ENCODE measurements around the gene ZDHHC3.

ZDHHC3 gene

GRCh38 chr3:44910693-44911092, 65.3 kb downstream of the ZDHHC3 start:
- no peak for TF ChIP-seq TAF1 (IDR thresholded peaks at IDR 0.05; ENCODE audit: borderline replicate concordance, insufficient read depth, low read length)
- no peak for TF ChIP-seq FOXP2 (optimal IDR thresholded peaks at IDR 0.05; ENCODE audit: borderline replicate concordance, extremely low read depth, extremely low read length, insufficient read depth)
- TF ChIP-seq POLR2AphosphoS5 (IDR thresholded peaks at IDR 0.05; ENCODE audit: low read depth, low read length), result no peak
- TF ChIP-seq, protein P1, sequence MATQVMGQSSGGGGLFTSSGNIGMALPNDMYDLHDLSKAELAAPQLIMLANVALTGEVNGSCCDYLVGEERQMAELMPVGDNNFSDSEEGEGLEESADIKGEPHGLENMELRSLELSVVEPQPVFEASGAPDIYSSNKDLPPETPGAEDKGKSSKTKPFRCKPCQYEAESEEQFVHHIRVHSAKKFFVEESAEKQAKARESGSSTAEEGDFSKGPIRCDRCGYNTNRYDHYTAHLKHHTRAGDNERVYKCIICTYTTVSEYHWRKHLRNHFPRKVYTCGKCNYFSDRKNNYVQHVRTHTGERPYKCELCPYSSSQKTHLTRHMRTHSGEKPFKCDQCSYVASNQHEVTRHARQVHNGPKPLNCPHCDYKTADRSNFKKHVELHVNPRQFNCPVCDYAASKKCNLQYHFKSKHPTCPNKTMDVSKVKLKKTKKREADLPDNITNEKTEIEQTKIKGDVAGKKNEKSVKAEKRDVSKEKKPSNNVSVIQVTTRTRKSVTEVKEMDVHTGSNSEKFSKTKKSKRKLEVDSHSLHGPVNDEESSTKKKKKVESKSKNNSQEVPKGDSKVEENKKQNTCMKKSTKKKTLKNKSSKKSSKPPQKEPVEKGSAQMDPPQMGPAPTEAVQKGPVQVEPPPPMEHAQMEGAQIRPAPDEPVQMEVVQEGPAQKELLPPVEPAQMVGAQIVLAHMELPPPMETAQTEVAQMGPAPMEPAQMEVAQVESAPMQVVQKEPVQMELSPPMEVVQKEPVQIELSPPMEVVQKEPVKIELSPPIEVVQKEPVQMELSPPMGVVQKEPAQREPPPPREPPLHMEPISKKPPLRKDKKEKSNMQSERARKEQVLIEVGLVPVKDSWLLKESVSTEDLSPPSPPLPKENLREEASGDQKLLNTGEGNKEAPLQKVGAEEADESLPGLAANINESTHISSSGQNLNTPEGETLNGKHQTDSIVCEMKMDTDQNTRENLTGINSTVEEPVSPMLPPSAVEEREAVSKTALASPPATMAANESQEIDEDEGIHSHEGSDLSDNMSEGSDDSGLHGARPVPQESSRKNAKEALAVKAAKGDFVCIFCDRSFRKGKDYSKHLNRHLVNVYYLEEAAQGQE (IDR thresholded peaks at IDR 0.05; ENCODE audit: insufficient read depth in 1 of 2, low read depth in 2 of 2, low read length in 2 of 2), result no peak
- no peak for TF ChIP-seq SIN3A (IDR thresholded peaks at IDR 0.05; ENCODE audit: borderline replicate concordance, insufficient read depth, low read length)

- TF ChIP-seq, protein P1 (IDR thresholded peaks at IDR 0.05; ENCODE audit: insufficient read depth in 1 of 2, low read depth in 2 of 2, low read length in 2 of 2), result no peak
- TF ChIP-seq TAF1 (IDR thresholded peaks at IDR 0.05; ENCODE audit: borderline replicate concordance, insufficient read depth, low read length), result no peak
- no peak for TF ChIP-seq FOXP2 (optimal IDR thresholded peaks at IDR 0.05; ENCODE audit: borderline replicate concordance, extremely low read depth, extremely low read length, insufficient read depth)
- no peak for TF ChIP-seq SIN3A (IDR thresholded peaks at IDR 0.05; ENCODE audit: borderline replicate concordance, insufficient read depth, low read length)
- no peak for TF ChIP-seq POLR2AphosphoS5 (IDR thresholded peaks at IDR 0.05; ENCODE audit: low read depth, low read length)
Measured at GRCh38 chr3:44909063-44909462, 66.9 kb downstream of the ZDHHC3 start.

DNA sequence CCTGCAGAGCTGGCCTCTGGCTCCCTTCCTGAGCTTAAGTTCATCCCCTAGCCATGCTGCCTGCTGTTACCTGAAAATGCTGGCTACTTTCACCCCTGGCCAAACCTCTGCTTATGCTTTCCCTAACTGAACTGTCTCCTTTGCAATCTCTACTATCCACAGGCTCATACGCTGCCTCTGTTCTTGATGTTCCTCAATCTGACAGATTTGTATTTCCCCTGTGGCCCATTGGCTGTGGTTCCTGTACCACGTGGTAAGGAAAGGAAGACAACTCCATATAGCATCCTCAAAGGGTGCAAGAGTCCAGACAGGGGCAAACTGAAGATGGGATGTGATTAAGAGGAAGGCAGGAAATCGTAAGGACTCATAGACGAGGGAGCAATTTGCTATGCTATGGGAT, 68.4 kb downstream of the ZDHHC3 start:
- no peak for TF ChIP-seq TAF1 (IDR thresholded peaks at IDR 0.05; ENCODE audit: borderline replicate concordance, insufficient read depth, low read length)
- TF ChIP-seq FOXP2 (optimal IDR thresholded peaks at IDR 0.05; ENCODE audit: borderline replicate concordance, extremely low read depth, extremely low read length, insufficient read depth), result no peak
- TF ChIP-seq, protein P1 (IDR thresholded peaks at IDR 0.05; ENCODE audit: insufficient read depth in 1 of 2, low read depth in 2 of 2, low read length in 2 of 2), result no peak
- no peak for TF ChIP-seq SIN3A (IDR thresholded peaks at IDR 0.05; ENCODE audit: borderline replicate concordance, insufficient read depth, low read length)
- TF ChIP-seq POLR2AphosphoS5 (IDR thresholded peaks at IDR 0.05; ENCODE audit: low read depth, low read length), result no peak

- no peak for TF ChIP-seq FOXP2 (optimal IDR thresholded peaks at IDR 0.05; ENCODE audit: borderline replicate concordance, extremely low read depth, extremely low read length, insufficient read depth)
- TF ChIP-seq TAF1 (IDR thresholded peaks at IDR 0.05; ENCODE audit: borderline replicate concordance, insufficient read depth, low read length), result no peak
- no peak for TF ChIP-seq SIN3A (IDR thresholded peaks at IDR 0.05; ENCODE audit: borderline replicate concordance, insufficient read depth, low read length)
- no peak for TF ChIP-seq POLR2AphosphoS5 (IDR thresholded peaks at IDR 0.05; ENCODE audit: low read depth, low read length)
- TF ChIP-seq, protein P1 (IDR thresholded peaks at IDR 0.05; ENCODE audit: insufficient read depth in 1 of 2, low read depth in 2 of 2, low read length in 2 of 2), result no peak
Measured at GRCh38 chr3:44906997-44907396, 69.0 kb downstream of the ZDHHC3 start.
